Endometrial microvascular endothelial cells (primary cell): ENCODE data around the gene TRIO. TPM values are rescaled to one million over a fixed set of nuclear protein-coding genes. Genes with fewer than 3 reads are reported as not detected.

Experiments used
- in situ Hi-C: cut with HindIII; loops from 2 replicates; pipeline ENCODE4 v1.10.0; 2017; ENCODE audit warnings: low sequenced_read_pairs, low pct_unique_long_range_greater_than_20kb; ENCODE audit errors: inconsistent ontology term
- total RNA-seq: library from RNA; depleted of rRNA; stranded (reverse); fragments of >200 nt; gene quantifications from one replicate; pipeline ENCODE4 v1.2.3, GENCODE V29; 2015; ENCODE audit errors: inconsistent ontology term

Gene TRIO
- total RNA-seq, 1 donor from 2014 or later = 97.2 TPM

- in situ Hi-C loops = no loop called here
Measured at GRCh38 chr5:14397717-14398116, 254.6 kb downstream of the TRIO start.

DNA sequence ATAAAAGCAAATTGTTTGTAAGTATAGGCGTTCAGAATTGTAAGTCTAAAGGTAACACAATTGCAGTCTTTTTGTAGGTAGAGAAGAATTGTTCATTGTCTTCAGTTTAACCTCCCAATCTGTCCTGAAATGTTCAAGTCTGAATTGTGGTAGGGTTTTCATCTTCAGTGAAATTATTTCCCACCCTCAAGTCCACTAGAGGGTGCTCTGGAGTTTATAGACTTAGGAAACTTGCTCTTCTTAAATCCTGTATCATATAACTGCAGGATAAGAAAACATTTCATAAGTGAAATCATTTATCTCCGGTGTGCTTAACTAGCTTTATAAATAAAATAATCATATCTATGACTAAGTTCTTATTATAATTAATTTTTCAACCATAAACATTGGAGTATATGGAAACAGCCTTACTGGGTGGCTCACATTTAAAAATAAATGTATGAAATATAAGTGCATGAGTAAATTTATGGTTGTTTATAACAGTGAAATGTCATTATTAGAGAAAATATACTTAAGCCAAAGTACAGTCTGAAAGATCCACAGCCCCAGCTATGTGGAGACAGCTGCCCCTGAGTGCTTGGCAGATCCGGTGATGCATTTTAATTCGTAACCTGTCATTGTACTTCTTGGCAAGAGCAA, 256.0 kb downstream of the TRIO start:
- in situ Hi-C loops = no loop called here

DNA sequence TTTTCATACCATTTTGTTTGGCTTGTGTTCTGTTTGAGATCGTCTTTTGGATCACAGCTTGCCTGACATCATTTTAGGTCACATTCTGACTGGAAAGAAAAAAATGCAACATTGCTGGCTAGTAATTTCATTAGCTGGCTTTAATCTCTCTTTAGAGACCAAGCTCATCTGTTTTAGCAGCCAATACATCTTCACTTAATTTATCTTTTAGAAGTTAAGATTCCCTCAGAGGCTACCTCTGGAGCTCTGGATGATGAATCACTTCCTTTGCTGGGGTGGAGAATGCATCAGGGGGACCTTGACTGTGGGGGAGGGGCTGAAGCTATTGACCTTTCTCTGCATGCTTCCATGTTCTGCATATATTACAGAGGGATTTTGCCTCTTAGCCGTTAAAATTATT, 256.9 kb downstream of the TRIO start:
- in situ Hi-C loops = no loop called here

DNA sequence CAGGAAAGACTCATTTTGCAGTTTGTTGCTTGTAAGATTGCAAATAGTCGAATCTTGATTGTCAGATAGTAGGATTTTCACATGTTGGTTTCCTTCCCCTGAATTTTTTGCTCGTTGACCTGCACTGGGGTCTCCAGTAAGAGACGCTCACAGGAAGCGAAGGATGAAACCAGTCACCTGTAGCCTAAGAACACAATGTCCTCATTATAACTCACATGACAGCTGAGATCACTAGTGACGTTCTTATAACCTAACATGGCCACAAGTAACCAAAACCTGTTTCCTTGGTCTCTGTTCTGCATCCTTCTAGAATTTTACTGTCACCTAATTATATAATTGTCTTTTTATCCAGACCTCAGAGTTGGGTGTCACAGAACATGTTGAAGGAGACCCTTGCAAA, 257.5 kb downstream of the TRIO start:
- in situ Hi-C loops = no loop called here

DNA sequence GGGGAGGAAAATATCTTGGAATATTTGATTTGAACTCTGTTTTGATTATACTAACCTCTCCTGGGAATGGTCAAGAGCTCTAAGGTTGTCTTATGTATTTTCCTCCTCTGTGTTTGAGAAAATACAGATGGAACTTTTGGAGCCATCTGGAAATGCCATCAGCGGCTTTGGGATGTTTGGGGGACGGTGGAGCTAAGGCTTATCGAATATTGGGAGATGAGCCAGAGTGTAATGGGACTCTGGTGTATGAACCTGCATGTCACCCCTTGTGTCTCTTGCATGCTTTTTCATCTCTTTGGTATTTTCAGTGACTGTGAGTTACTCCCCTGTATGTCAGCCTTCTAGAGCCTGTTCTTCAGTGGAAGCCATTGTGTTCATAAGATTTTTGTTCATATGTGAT, 258.5 kb downstream of the TRIO start:
- in situ Hi-C loops = no loop called here

DNA sequence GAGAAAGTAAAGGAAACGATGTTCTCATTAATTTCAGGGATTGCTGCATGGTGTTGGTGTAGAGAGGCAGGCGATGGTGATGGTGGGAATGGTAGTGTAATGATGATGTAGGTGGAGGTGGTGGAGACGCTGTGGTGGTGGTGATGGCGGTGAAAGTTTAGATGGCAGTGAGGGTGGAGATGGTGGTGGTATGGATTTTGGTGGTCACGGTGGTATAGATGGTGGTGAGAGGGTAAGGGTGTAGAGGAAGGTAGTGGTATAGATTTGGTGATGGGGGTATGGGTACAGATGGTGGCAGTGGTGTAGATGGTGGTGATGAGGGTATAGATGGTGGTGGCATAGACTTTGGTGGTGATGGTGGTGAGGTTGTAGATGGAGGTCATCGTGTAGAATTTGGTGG, 259.3 kb downstream of the TRIO start:
- in situ Hi-C loops = no loop called here

- in situ Hi-C loops = no loop called here
Measured at GRCh38 chr5:14404780-14405179, 261.6 kb downstream of the TRIO start.

GRCh38 chr5:14405267-14405666, 262.1 kb downstream of the TRIO start:
- in situ Hi-C loops = no loop called here

DNA sequence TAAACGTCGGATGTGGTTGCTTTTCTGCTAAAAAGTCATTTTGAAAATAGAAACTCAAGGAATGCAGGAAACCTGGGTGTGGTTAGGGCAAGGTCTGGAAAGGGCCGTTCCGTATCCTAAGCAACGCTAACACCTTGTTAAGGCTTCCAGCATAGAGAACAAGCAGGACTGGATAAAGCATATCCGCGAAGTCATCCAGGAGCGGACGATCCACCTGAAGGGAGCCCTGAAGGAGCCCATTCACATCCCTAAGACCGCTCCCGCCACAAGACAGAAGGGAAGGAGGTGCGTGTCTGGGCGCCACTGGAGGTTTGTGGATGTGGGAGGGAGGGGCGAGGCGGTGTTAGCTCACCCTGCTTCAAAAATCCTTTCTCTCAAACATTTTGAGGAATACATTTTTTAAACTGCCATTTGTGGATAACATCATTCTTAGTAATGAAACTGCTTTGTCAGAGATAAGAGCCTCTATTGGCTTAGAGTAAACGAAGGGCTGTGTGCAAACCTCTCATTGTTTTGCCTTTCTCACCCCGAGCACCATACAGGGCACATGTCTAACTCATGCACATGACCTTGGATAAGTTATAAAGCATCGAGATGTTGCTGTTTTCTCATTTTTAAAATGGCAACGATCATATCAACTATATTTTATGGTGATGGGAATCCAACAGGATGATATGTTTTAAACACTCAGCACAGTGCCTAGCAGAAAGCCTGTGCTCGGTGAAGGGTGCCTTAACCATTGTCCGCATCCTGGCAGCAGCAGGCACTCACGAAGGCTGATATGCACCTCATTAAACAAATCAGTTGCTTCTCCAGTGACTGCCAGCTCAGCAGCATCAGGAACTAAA, 262.8 kb downstream of the TRIO start:
- in situ Hi-C loops = no loop called here

DNA sequence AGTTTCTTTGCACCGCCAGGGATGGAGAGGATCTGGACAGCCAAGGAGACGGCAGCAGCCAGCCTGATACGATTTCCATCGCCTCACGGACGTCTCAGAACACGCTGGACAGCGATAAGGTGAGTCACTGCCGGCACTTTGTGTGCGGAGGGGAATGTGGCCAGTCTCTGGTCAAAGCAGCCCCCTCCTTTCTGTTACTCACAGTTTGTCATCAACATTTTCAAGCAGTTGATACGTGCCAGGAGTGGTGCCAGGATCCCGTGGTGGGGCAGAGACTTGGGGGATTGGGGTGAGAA, 263.4 kb downstream of the TRIO start:
- in situ Hi-C loops = no loop called here

- in situ Hi-C loops = no loop called here
Measured at GRCh38 chr5:14407051-14407450, 263.9 kb downstream of the TRIO start.

DNA sequence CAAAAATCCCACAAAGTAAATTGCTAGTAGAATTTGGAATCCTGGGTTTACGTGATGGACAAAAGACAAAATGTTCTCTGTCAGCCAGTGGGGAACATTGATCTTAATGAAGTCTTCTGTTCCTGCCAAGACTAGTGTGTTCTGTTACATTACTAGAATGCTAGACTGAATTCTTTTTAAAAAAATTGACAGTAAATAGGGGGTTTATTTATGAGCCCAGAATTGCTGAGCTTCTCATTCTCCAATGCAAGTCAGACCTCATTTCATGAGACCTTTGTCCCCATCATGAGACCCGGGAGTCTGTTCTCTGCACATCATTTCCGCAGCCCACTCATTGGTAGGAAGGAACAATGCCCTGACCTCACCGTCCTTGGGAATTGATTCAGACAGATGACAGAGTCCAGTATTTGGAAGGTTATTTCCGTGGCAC, 264.6 kb downstream of the TRIO start:
- in situ Hi-C loops = no loop called here

DNA sequence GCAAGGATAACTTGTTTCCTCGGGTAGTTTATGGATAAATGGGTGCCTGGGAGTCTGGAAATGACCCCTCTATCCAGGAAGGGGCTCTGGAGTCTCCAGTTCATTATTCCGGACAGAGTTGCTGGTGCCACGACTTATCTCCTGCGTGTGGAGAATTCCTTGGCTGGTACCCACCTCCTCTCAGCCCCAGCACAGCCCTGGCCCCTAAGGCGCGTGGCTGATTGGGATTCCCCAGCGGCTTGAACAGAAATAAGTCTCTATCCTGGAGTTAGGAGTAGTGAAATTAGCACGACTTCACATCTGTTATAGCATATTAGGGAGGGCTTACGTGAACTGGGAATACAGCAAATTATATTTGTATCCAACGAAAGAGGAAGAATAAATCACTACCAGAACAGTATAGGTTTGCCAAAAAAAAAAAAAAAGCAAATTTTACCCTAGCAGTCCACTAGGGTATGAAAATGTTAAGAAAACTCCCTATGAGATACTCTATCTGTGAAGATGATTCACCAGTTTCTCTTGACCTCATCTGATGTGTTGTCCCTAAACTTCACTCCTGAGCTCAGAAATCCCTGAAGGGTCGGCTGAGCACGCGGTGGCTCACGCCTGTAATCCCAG, 265.9 kb downstream of the TRIO start:
- in situ Hi-C loops = no loop called here

- in situ Hi-C loops = no loop called here
Measured at GRCh38 chr5:14410068-14410393, 266.9 kb downstream of the TRIO start.

DNA sequence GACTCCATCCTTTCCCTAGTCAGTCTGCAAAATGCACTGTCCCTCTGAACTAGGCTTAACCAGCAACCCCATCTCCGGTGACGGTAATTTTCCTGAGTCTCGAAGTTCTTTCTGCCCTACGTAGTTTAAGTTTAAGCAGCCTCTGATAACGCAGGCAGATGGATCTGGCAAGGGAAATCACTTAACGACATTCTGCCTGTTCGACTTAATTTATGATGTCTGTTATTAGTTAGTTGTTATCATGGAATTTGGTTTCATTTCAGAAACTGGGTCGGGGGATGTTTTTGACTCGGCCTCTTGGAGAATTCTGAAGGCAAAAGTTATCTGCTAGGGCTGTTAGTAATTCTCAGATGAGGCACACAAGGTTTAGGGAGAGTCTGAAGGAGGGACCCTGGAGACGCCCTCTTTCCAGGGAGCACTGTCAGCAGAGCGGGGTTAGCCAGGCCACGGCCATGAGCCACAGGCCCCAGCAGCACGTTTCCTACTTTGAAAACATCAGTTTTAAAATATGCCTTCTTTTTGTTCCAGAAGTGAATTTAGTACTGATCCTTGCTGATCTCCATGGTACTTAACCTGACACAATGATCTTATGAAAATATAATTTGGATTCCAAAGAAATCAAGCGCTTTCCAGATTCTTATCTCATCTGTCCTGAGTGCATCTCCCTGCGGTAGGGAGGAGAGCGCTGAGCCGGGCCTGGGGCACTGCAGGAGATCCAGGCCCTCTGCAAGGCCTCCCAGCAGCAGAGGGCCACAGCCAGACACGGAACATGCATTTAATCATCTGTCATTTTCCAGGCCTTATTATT, 267.5 kb downstream of the TRIO start:
- in situ Hi-C loops = no loop called here

DNA sequence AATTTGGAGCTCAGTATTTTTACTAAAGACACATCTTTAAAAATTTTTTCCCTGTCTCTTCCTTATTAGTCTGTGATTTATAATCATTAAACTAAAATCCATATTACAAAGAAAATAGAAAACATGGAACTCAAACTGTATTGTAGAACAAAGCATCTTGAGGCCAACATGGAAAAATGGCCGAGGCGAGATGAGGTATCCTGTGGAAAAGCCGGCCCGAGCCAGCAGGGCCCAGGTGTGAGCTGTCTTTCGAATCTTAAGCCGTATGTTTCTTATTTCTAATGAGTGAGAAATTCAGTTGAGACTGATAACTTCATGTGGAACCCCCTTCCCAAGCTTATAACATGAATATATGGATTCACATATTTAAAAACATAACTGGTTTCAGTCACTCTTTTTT, 268.1 kb downstream of the TRIO start:
- in situ Hi-C loops = no loop called here

GRCh38 chr5:14413331-14413750, 270.2 kb downstream of the TRIO start:
- in situ Hi-C loops = no loop called here

GRCh38 chr5:14414007-14414406, 270.9 kb downstream of the TRIO start:
- in situ Hi-C loops = no loop called here

GRCh38 chr5:14414656-14415023, 271.5 kb downstream of the TRIO start:
- in situ Hi-C loops = no loop called here
